Naive thymus-derived CD8-positive, alpha-beta T cell (primary cell): ENCODE results near the gene RASSF5. TPM values are rescaled to one million over a fixed set of nuclear protein-coding genes. Genes with fewer than 3 reads are reported as not detected.
"Not testable (repeated sequence)": the region's sequence is repeated elsewhere in the genome, so short reads cannot be mapped to it uniquely, and the experiment has no call there.

Source experiments
- ATAC-seq, 2 donors: fragments of 150-1000 bp; cut with Tn5 transposase in 1 of 2; sonication (Bioruptor Pico), chemical (Tn5 transposase) in 1 of 2; 1 replicate in 1 of 2; 2 replicates in 1 of 2; pipeline ENCODE4 v1.10.0; 2021; ENCODE audit warnings: mild to moderate bottlenecking in 2 of 2, moderate library complexity in 2 of 2
- POLR2A ChIA-PET: fragments of 350-600 bp; sonication (Branson Sonifier 250); formaldehyde crosslinking; loops from one replicate; lab custom pipeline; 2021; ENCODE audit warnings: antibody characterized with exemption; lab: Charles Lee
- DNase-seq, 10 donors: peaks; one replicate each; pipeline versions ENCODE4 v3.0.0 to v3.0.0-alpha.2; 2020 to 2022
- H3K27ac Mint-ChIP-seq, 10 donors: one replicate each; pipeline ENCODE4 v1.8.0; 2020 to 2022; ENCODE audit warnings: mild to moderate bottlenecking in 10 of 10, mixed read lengths in 10 of 10, moderate library complexity in 4 of 10, inconsistent platforms in 1 of 10
- H3K27me3 Mint-ChIP-seq, 5 donors: one replicate each; pipeline ENCODE4 v1.8.0; 2021 to 2022; ENCODE audit warnings: mixed read lengths in 5 of 5
- H3K36me3 Mint-ChIP-seq, 3 donors: one replicate each; pipeline ENCODE4 v1.8.0; 2020 to 2022; ENCODE audit warnings: mixed read lengths in 3 of 3, mild to moderate bottlenecking in 2 of 3, inconsistent platforms in 1 of 3
- H3K4me1 Mint-ChIP-seq, 4 donors: one replicate each; pipeline ENCODE4 v1.8.0; 2021 to 2022; ENCODE audit warnings: mixed read lengths in 4 of 4
- H3K4me3 Mint-ChIP-seq, 10 donors: one replicate each; pipeline ENCODE4 v1.8.0; 2020 to 2022; ENCODE audit warnings: mild to moderate bottlenecking in 10 of 10, mixed read lengths in 10 of 10, moderate library complexity in 6 of 10, inconsistent platforms in 1 of 10
- H3K9me3 Mint-ChIP-seq, 9 donors: one replicate each; pipeline ENCODE4 v1.8.0; 2020 to 2022; ENCODE audit warnings: mixed read lengths in 9 of 9, mild to moderate bottlenecking in 3 of 9, inconsistent platforms in 1 of 9, moderate library complexity in 1 of 9
- polyA plus RNA-seq, 3 donors: library from polyadenylated mRNA; unstranded; fragments of 300-500 nt; fragmentation: Illumina TruSeq; gene quantifications; one replicate each; pipeline ENCODE4 v1.2.3, GENCODE V29; 2021
- total RNA-seq, 8 experiments: library from RNA in 2 of 8; stranded (reverse) in 2 of 8; gene quantifications; one replicate each; pipeline ENCODE4 v1.2.3 and lab custom pipeline; 2021 to 2026

Gene RASSF5
- total and polyA plus RNA-seq, 5 experiments from 2014 or later, result 224 to 358 (median 233) TPM

- no peak for DNase-seq
- Mint-ChIP-seq H3K4me3 (peak overlapping the region; percentile 69 to 98 (median 84)), H3K27ac (peak overlapping the region; percentile 89 to 99 (median 96)), H3K27me3 (no peaks in the 10 kb centered on the region), H3K4me1 (peaks cover 62 to 100% (median 100%) of the 10 kb centered on the region in 4 donors), H3K9me3 (no peaks in the 10 kb centered on the region), H3K36me3 (peaks cover 7 to 48% (median 17%) of the 10 kb centered on the region in 3 donors)
- no peak for ATAC-seq
- POLR2A ChIA-PET, result interaction anchor here (2.0 to 30.9 kb wide), 2 partner anchors 18 to 34 kb away, joined by 8 to 825 read pairs; partner anchors contain the start of gene EIF2D
Observed at GRCh38 chr1:206578068-206578977, 71.0 kb downstream of the RASSF5 start.

- H3K36me3 Mint-ChIP-seq, result peaks cover 8 to 52% (median 18%) of the 10 kb centered on the region in 3 donors
- POLR2A ChIA-PET, result interaction anchor here (2.0 to 30.9 kb wide), 3 partner anchors 18 to 34 kb away, joined by 8 to 825 read pairs (median 24); partner anchors contain the start of gene EIF2D
Observed at GRCh38 chr1:206578978-206579374, 71.6 kb downstream of the RASSF5 start.

DNA sequence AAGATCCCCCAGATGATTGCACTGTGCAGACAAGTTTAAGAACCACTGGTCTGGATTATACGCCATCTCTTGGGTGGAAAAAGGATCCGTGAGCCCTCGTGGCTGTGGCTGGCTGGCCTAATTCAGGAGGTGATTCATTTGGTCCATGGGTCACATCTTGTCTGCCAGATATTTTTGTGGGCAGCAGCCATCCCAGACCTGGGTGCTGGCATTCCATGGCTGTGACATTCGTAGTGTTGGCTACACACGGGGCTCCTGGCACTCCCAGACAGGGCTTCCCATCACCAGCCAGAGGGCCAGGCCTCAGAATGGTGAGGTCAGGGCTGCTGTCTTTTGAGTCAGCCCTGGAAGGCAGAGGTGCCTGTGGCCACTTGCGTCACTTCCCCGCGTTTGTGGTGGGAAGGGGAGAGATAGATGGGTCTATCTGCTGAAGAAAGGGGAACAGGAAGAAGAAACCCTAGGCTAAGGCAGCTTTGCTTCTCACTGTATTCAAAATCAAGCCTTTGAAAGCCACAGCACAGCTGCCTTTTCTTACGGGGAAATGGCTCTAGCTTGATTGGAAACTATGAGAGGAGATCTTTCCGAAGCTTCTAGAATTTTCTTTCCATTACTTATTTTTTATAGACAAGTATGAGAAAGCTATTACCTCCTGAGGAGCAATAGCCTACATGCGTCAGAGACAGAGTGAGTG, 72.6 kb downstream of the RASSF5 start:
- Mint-ChIP-seq H3K9me3 (no peaks in the 10 kb centered on the region), H3K27me3 (no peaks in the 10 kb centered on the region), H3K4me3 (peak overlapping the region; percentile 69 to 98 (median 84)), H3K27ac (peak overlapping the region; percentile 89 to 99 (median 96)), H3K4me1 (peaks cover 58 to 97% (median 93%) of the 10 kb centered on the region in 4 donors), H3K36me3 (peaks cover 4 to 55% (median 20%) of the 10 kb centered on the region in 3 donors)
- ATAC-seq, result peak; percentile 61 to 64
- DNase-seq, result peak; percentile 51 to 90 (median 78)
- POLR2A ChIA-PET, result interaction anchor here (0.9 to 30.9 kb wide), 5 partner anchors 19 to 110 kb away, joined by 4 to 825 read pairs (median 8); partner anchors contain the start of genes EIF2D and IKBKE

More at GRCh38 chr1:206578978-206579374, 71.6 kb downstream of the RASSF5 start:
- Mint-ChIP-seq H3K4me1 (peaks cover 63 to 100% (median 99%) of the 10 kb centered on the region in 4 donors), H3K9me3 (no peaks in the 10 kb centered on the region), H3K4me3 (peak overlapping the region; percentile 69 to 98 (median 84)), H3K27ac (peak overlapping the region; percentile 89 to 99 (median 96)), H3K27me3 (no peaks in the 10 kb centered on the region)
- DNase-seq (no peak), ATAC-seq (no peak)

DNA sequence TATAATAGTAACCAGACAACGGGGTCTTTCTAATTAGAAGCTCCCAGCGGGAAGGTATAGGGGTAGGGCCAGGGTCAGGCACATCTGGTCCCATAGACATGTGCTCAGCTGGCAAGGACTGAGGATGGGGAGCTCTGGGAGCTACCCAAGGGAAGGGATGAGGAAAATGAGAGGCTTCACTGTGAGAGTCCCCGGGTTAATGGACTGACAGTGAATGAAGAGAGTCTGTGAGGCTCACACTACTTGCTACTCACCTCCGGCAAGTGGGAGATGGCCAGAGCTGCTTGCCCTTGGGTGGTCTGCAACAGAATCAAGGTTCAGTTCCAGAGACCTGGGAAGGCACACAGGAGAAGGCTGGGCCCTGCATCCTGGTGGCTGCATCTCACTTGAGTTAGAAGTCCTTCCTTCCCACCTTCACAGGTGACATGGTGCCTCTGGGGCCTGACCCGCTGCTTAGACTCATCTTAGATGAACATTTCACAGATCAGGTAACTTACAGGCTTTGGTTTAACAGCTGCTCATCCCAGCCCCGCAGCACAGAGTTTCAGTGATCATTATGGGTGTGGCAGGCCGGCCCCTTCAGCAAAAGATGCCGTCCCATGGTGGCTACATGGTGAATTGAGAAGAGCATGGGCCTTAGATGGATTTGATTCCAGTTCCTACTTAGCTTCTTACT, 73.2 kb downstream of the RASSF5 start:
- peak overlapping the region; percentile 89 to 99 (median 96) for H3K27ac Mint-ChIP-seq
- ATAC-seq (no peak), DNase-seq (no peak)
- H3K36me3 Mint-ChIP-seq, result peaks cover 4 to 62% (median 24%) of the 10 kb centered on the region in 3 donors
- no peaks in the 10 kb centered on the region for H3K9me3 Mint-ChIP-seq
- POLR2A ChIA-PET, result interaction anchor here (0.9 to 30.9 kb wide), 7 partner anchors 20 to 110 kb away, joined by 4 to 825 read pairs (median 5); partner anchors contain the start of genes EIF2D and IKBKE
- no peaks in the 10 kb centered on the region for H3K27me3 Mint-ChIP-seq
- peaks cover 56 to 94% (median 91%) of the 10 kb centered on the region in 4 donors for H3K4me1 Mint-ChIP-seq
- peak overlapping the region; percentile 69 to 98 (median 84) for H3K4me3 Mint-ChIP-seq

- not testable (repeated sequence) for H3K27me3 Mint-ChIP-seq, ATAC-seq, DNase-seq, H3K9me3 Mint-ChIP-seq
- Mint-ChIP-seq H3K4me3 (peak overlapping the region; percentile 69 to 98 (median 84)), H3K36me3 (peaks cover 4 to 67% (median 24%) of the 10 kb centered on the region in 3 donors), H3K27ac (peak overlapping the region; percentile 89 to 99 (median 96)), H3K4me1 (peaks cover 53 to 91% (median 86%) of the 10 kb centered on the region in 4 donors)
- POLR2A ChIA-PET, result interaction anchor here (0.9 to 30.9 kb wide), 5 partner anchors 20 to 111 kb away, joined by 3 to 825 read pairs (median 5); partner anchors contain the start of gene IKBKE
Observed at GRCh38 chr1:206581114-206581497, 73.8 kb downstream of the RASSF5 start.

GRCh38 chr1:206581571-206581981, 74.2 kb downstream of the RASSF5 start:
- peaks cover 4 to 69% (median 26%) of the 10 kb centered on the region in 3 donors for H3K36me3 Mint-ChIP-seq
- peak overlapping the region; percentile 54 to 98 (median 84) for H3K4me3 Mint-ChIP-seq
- H3K4me1 Mint-ChIP-seq, result peaks cover 48 to 90% (median 83%) of the 10 kb centered on the region in 4 donors
- H3K27ac Mint-ChIP-seq, result peak overlapping the region; percentile 89 to 99 (median 96)
- H3K27me3 Mint-ChIP-seq, result no peaks in the 10 kb centered on the region
- POLR2A ChIA-PET, result interaction anchor here (0.6 to 30.9 kb wide), 6 partner anchors 21 to 111 kb away, joined by 3 to 825 read pairs (median 5); partner anchors contain the start of gene IKBKE
- DNase-seq (peak in 9 of 10 donors; percentile 52 to 77 (median 64)), ATAC-seq (peak; percentile 33 to 65)
- no peaks in the 10 kb centered on the region for H3K9me3 Mint-ChIP-seq

GRCh38 chr1:206582537-206582936, 75.2 kb downstream of the RASSF5 start:
- H3K27me3 Mint-ChIP-seq, result no peaks in the 10 kb centered on the region
- POLR2A ChIA-PET, result interaction anchor here (30.9 kb wide), 1 partner anchor 22 kb away, joined by 825 read pairs; no protein-coding TSS in a partner anchor
- peak overlapping the region in 8 of 10 donors; percentile 58 to 98 (median 88) for H3K4me3 Mint-ChIP-seq
- H3K27ac Mint-ChIP-seq, result peak overlapping the region; percentile 89 to 99 (median 96)
- DNase-seq (no peak), ATAC-seq (no peak)
- no peaks in the 10 kb centered on the region for H3K9me3 Mint-ChIP-seq
- H3K4me1 Mint-ChIP-seq, result peaks cover 44 to 85% (median 76%) of the 10 kb centered on the region in 4 donors
- H3K36me3 Mint-ChIP-seq, result peaks cover 4 to 72% (median 23%) of the 10 kb centered on the region in 3 donors

DNA sequence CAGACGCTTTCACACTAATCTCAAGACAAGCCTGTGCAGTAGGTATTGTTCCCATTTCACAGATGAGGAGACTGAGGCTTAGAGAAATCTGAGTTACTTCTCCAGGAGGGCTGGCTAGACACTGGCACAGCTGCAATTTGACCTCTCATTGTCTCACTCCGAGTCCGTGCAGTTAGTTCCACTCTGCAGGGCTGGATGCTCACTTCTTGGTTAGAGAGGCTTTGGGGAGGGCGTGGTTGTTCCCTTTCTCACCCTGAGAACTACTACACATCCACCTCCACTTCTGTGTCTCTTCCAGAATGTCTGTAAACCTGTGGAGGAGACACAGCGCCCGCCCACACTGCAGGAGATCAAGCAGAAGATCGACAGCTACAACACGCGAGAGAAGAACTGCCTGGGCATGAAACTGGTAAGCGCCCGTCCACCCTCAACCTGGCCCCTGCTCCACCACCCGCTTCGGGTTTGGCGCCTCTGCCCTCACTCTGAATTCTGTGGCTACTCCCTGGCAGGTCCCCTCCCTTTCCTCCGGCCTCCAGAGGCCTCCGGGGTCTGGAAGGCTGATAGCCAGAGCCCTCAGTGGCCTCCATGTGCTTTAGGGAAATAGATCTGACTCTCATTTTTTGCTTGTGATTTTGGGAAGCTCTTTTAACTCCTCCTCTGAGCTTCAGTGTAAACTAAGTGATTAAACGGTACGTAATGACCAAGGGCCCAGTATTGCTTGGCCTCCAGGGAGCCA, 75.8 kb downstream of the RASSF5 start:
- POLR2A ChIA-PET, result interaction anchor here (0.6 to 30.9 kb wide), 6 partner anchors 22 to 132 kb away, joined by 3 to 825 read pairs (median 4); no protein-coding TSS in a partner anchor
- peak overlapping the region; percentile 89 to 99 (median 96) for H3K27ac Mint-ChIP-seq
- no peaks in the 10 kb centered on the region for H3K9me3 Mint-ChIP-seq
- peak overlapping the region; percentile 61 to 98 (median 87) for H3K4me3 Mint-ChIP-seq
- no peaks in the 10 kb centered on the region for H3K27me3 Mint-ChIP-seq
- peaks cover 4 to 73% (median 21%) of the 10 kb centered on the region in 3 donors for H3K36me3 Mint-ChIP-seq
- no peak for DNase-seq
- peaks cover 39 to 80% (median 70%) of the 10 kb centered on the region in 4 donors for H3K4me1 Mint-ChIP-seq
- no peak for ATAC-seq

DNA sequence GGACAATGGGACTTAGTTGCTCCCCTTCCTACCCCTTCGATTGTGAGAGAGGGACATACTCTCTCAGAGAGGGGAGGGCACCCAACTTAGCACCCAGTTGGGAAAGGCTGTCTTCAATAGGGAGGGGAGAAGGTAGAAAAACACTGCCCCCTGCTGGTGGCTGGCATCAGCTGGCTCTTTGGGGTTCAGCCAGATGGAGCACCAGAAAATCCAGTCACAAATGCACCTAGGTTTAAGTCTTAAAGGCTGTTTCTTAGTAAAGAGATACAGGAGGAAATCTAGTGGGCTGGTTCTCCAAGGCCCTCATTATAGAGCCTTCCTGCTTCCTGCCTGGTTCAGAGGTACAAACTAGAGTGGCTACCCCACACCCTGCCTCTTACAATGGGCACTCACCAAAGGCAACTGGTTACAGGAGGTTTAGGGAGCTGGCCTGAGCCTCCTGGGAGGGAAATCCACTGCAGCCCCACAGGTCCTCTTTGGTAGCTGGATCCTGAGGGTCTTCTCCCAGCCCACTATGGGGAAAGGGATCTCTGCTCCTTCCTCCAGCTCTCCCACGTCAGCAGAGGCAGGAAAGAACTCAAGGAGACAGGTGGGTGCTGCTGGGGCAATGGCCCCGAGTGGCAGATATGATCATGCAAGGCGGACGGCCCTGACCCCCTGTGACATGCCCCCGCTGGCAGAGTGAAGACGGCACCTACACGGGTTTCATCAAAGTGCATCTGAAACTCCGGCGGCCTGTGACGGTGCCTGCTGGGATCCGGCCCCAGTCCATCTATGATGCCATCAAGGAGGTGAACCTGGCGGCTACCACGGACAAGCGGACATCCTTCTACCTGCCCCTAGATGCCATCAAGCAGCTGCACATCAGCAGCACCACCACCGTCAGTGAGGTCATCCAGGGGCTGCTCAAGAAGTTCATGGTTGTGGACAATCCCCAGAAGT, 76.6 kb downstream of the RASSF5 start:
- Mint-ChIP-seq H3K4me3 (peak overlapping the region; percentile 61 to 98 (median 87)), H3K9me3 (no peaks in the 10 kb centered on the region), H3K27me3 (no peaks in the 10 kb centered on the region), H3K36me3 (peaks cover 4 to 76% (median 21%) of the 10 kb centered on the region in 3 donors), H3K27ac (peak overlapping the region; percentile 89 to 99 (median 96)), H3K4me1 (peaks cover 36 to 79% (median 66%) of the 10 kb centered on the region in 4 donors)
- ATAC-seq (peak; percentile 31 to 39), DNase-seq (peak; percentile 66 to 90 (median 82))
- POLR2A ChIA-PET, result interaction anchor here (1.1 to 30.9 kb wide), 6 partner anchors 8 to 105 kb away, joined by 3 to 825 read pairs (median 4); no protein-coding TSS in a partner anchor

DNA sequence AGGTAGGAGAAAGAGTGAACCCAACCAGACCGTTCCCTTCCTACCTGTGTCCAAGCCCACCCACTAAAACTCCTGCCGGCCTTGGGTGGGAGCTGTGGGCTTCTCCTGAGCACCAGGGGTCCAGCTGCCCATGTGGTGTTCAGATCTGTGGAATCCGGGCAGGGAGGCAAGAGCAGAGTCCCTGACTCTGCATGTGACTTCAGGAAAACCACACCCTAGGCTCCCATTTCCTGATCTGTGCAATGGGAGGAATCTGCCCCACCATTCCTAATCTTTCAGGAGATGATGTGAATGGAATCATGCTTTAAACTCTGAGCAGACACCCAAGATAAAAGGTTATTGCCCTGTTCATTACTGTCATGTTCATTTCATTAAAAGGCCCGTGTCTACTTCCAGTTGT, 77.4 kb downstream of the RASSF5 start:
- no peaks in the 10 kb centered on the region for H3K9me3 Mint-ChIP-seq
- no peak for DNase-seq
- H3K4me1 Mint-ChIP-seq, result peaks cover 33 to 79% (median 64%) of the 10 kb centered on the region in 4 donors
- POLR2A ChIA-PET, result interaction anchor here (0.6 to 30.9 kb wide), 5 partner anchors 8 to 114 kb away, joined by 3 to 825 read pairs (median 3); partner anchors contain the start of gene IKBKE
- no peak for ATAC-seq
- no peak overlapping the region for H3K4me3 Mint-ChIP-seq
- peak overlapping the region in 9 of 10 donors; percentile 37 to 91 (median 75) for H3K27ac Mint-ChIP-seq
- peaks cover 4 to 79% (median 21%) of the 10 kb centered on the region in 3 donors for H3K36me3 Mint-ChIP-seq
- no peaks in the 10 kb centered on the region for H3K27me3 Mint-ChIP-seq
